SW480 (cell line): ENCODE results near the gene VTCN1.
A peak's percentile ranks its signal among the peaks of the same experiment; 100 is the strongest.
"Not testable (repeated sequence)": the region's sequence is repeated elsewhere in the genome, so short reads cannot be mapped to it uniquely, and the experiment has no call there.

Experiments used
- DNase-seq: peaks from one replicate; pipeline ENCODE4 v3.0.0-alpha.2; 2016; ENCODE audit warnings: low spot score

VTCN1 gene

GRCh38 chr1:117210831-117211261 is at the start of gene VTCN1:
Gene VTCN1 (minus strand): TSS chr1:117210927. CDS start chr1:117210855, 72 bp downstream.
- peak; percentile 50 for DNase-seq

- no peak for DNase-seq
Measured at GRCh38 chr1:117258791-117259190, 48.1 kb upstream of the VTCN1 start.

GRCh38 chr1:117258075-117258474 is 47.3 kb upstream of the VTCN1 start:
- not testable (repeated sequence) for DNase-seq

GRCh38 chr1:117257291-117257690 is 46.6 kb upstream of the VTCN1 start:
- no peak for DNase-seq

GRCh38 chr1:117250061-117250606 is 39.4 kb upstream of the VTCN1 start:
- DNase-seq: no peak

GRCh38 chr1:117244971-117245370 is 34.2 kb upstream of the VTCN1 start:
- DNase-seq: no peak

GRCh38 chr1:117244306-117244705 is 33.6 kb upstream of the VTCN1 start:
- no peak for DNase-seq

- no peak for DNase-seq
Measured at GRCh38 chr1:117241512-117241911, 30.8 kb upstream of the VTCN1 start.

- DNase-seq: no peak
Measured at GRCh38 chr1:117240547-117240946, 29.8 kb upstream of the VTCN1 start.

- DNase-seq: no peak
Measured at GRCh38 chr1:117239467-117239866, 28.7 kb upstream of the VTCN1 start.

GRCh38 chr1:117237726-117238381 is 27.1 kb upstream of the VTCN1 start:
- no peak for DNase-seq

- DNase-seq: no peak
Measured at GRCh38 chr1:117235863-117236465, 25.2 kb upstream of the VTCN1 start.

GRCh38 chr1:117232531-117232930 is 21.8 kb upstream of the VTCN1 start:
- no peak for DNase-seq

GRCh38 chr1:117231748-117232373 is 21.1 kb upstream of the VTCN1 start:
- DNase-seq: no peak

GRCh38 chr1:117231312-117231711 is 20.6 kb upstream of the VTCN1 start:
- DNase-seq: no peak

GRCh38 chr1:117229217-117229616 is 18.5 kb upstream of the VTCN1 start:
- DNase-seq: no peak

GRCh38 chr1:117225931-117226330 is 15.2 kb upstream of the VTCN1 start:
- DNase-seq: no peak

GRCh38 chr1:117216718-117217117 is 6.0 kb upstream of the VTCN1 start:
- DNase-seq: no peak

- DNase-seq: no peak
Measured at GRCh38 chr1:117215733-117216462, 5.2 kb upstream of the VTCN1 start.

GRCh38 chr1:117215019-117215418 is 4.3 kb upstream of the VTCN1 start:
- no peak for DNase-seq

- no peak for DNase-seq
Measured at GRCh38 chr1:117213046-117213445, 2.3 kb upstream of the VTCN1 start.

- no peak for DNase-seq
Measured at GRCh38 chr1:117210386-117210785, 341 bp downstream of the VTCN1 start.
